ENCODE measurements around the gene CZIB. TPM values are rescaled to one million over a fixed set of nuclear protein-coding genes. Genes with fewer than 3 reads are reported as not detected.

Gene CZIB
- total RNA-seq, 2 experiments from 2014 or later: 35.3 to 36.4 TPM

DNA sequence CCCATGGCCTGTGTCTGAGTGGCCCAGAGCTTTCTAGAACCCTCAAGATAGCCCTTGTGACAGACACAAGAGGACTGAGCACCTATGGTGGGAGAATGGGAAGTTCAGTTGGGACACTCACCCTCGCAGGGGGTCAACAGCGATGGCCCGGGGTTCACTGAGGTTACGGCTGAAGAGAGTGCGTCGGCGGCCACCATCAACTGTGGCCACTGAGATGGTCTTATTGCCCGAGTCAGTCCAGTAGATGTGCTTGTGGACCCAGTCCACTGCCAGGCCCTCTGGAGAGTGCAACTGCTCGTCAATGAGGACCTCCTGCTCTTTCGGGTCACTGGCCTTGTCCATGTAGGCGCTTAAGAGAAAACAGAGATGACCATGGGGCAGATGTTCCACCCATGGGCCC lies 43.6 kb upstream of the CZIB start:
- CTCF ChIA-PET: no interaction called here
- no peak overlapping the region for H3K4me3 Mint-ChIP-seq
- no peaks in the 10 kb centered on the region for H3K4me1 Mint-ChIP-seq (ENCODE audit: low read depth)
- H3K27me3 Mint-ChIP-seq: no peaks in the 10 kb centered on the region
- H3K9me3 Mint-ChIP-seq: no peaks in the 10 kb centered on the region
- TF ChIP-seq, protein P1, sequence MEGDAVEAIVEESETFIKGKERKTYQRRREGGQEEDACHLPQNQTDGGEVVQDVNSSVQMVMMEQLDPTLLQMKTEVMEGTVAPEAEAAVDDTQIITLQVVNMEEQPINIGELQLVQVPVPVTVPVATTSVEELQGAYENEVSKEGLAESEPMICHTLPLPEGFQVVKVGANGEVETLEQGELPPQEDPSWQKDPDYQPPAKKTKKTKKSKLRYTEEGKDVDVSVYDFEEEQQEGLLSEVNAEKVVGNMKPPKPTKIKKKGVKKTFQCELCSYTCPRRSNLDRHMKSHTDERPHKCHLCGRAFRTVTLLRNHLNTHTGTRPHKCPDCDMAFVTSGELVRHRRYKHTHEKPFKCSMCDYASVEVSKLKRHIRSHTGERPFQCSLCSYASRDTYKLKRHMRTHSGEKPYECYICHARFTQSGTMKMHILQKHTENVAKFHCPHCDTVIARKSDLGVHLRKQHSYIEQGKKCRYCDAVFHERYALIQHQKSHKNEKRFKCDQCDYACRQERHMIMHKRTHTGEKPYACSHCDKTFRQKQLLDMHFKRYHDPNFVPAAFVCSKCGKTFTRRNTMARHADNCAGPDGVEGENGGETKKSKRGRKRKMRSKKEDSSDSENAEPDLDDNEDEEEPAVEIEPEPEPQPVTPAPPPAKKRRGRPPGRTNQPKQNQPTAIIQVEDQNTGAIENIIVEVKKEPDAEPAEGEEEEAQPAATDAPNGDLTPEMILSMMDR (IDR thresholded peaks at IDR 0.05): no peak
- POLR2A ChIA-PET: no interaction called here
- ATAC-seq (no peak), DNase-seq (no peak)
- no peak overlapping the region for H3K27ac Mint-ChIP-seq
- intact Hi-C loops (cut with micrococcal nuclease): no loop called here
- peaks cover 57% of the 10 kb centered on the region for H3K36me3 Mint-ChIP-seq (ENCODE audit: low read depth)

DNA sequence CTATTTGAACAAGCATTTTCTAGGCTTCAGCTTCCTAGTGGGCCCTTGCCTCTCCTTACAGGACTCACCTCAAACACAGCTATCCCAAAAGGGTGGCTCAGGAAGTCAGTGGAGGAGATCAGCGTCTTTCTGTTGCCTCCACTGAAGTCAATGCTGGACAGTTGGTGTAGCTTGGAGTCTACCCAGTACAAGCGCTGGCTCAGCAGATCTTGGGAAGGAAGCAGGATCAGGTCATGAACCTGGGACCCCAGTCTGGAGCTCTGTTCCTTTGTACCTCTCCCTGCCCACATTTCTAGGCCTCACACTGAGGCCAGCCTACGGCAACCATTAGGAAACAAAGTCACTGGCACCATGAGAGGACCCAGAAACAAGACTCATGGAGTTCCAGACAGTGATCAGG lies 41.6 kb upstream of the CZIB start:
- H3K27ac Mint-ChIP-seq: no peak overlapping the region
- no peaks in the 10 kb centered on the region for H3K27me3 Mint-ChIP-seq
- TF ChIP-seq, protein P1 (IDR thresholded peaks at IDR 0.05): no peak
- H3K4me1 Mint-ChIP-seq (ENCODE audit: low read depth): no peaks in the 10 kb centered on the region
- peaks cover 62% of the 10 kb centered on the region for H3K36me3 Mint-ChIP-seq (ENCODE audit: low read depth)
- ATAC-seq (no peak), DNase-seq (no peak)
- ChIA-PET CTCF (interaction anchor here (1.1 kb wide), 1 partner anchor 131 kb away, joined by 4 read pairs; no protein-coding TSS in a partner anchor), POLR2A (no interaction called here)
- intact Hi-C loops (cut with micrococcal nuclease): no loop called here
- no peak overlapping the region for H3K4me3 Mint-ChIP-seq
- no peaks in the 10 kb centered on the region for H3K9me3 Mint-ChIP-seq

DNA sequence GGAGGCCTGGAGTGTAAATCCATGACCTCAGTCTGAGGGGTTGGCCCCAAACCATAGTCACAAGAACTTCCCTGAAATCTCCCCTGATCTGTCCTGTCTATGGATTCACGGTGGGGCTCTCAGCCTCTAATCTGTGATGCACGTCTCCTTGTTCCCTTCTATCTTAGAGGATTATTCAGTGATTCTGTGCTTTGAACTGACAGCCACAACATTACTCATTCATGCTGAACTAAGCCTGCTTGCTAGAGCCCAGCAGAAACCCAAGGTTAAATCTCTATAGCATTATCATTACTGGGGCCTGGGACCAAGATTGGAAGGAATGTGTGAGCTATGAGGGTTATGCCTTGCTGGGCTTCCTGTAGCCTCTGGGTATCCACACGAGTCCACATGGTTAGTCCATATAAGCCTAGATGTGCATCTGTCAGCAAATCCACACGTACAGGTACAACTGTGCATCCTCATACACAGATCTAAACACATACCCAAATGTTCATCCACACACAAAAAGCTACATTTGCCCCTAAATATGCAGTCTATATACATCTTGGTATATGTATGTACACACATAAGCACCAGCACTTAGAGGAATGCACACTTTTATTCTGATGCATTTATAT lies 40.3 kb upstream of the CZIB start:
- Mint-ChIP-seq H3K27me3 (no peaks in the 10 kb centered on the region), H3K4me1 (ENCODE audit: low read depth) (no peaks in the 10 kb centered on the region), H3K36me3 (ENCODE audit: low read depth) (peaks cover 63% of the 10 kb centered on the region), H3K9me3 (no peaks in the 10 kb centered on the region), H3K27ac (no peak overlapping the region), H3K4me3 (no peak overlapping the region)
- ChIA-PET POLR2A (no interaction called here), CTCF (no interaction called here)
- ATAC-seq (no peak), DNase-seq (no peak)
- intact Hi-C loops (cut with micrococcal nuclease): no loop called here
- TF ChIP-seq, protein P1 (IDR thresholded peaks at IDR 0.05): no peak

DNA sequence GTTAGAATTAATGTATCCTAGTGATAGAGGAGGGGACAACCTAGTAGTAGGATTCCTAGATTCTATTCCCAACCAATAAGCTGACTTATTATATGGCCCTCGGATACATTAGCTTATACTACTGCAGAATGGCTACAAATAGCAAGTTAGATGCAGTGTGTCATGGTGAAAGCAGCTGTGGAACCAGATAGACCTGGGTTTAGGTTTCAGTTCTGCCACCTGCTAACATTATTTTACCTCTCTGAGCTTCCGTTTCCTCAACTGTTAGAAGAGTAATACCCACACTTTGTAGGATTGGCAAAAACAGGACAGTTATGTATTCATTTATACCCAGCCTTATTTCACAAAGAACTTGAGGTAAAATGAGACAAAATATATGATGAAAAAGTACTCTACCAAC lies 39.5 kb upstream of the CZIB start:
- Mint-ChIP-seq H3K4me3 (no peak overlapping the region), H3K27ac (no peak overlapping the region), H3K36me3 (ENCODE audit: low read depth) (peaks cover 61% of the 10 kb centered on the region), H3K4me1 (ENCODE audit: low read depth) (no peaks in the 10 kb centered on the region), H3K27me3 (no peaks in the 10 kb centered on the region), H3K9me3 (no peaks in the 10 kb centered on the region)
- intact Hi-C loops (cut with micrococcal nuclease): no loop called here
- ATAC-seq (no peak), DNase-seq (no peak)
- TF ChIP-seq, protein P1 (IDR thresholded peaks at IDR 0.05): no peak
- ChIA-PET POLR2A (no interaction called here), CTCF (interaction anchor here (0.8 kb wide), 1 partner anchor 18 kb away, joined by 3 read pairs; no protein-coding TSS in a partner anchor)

DNA sequence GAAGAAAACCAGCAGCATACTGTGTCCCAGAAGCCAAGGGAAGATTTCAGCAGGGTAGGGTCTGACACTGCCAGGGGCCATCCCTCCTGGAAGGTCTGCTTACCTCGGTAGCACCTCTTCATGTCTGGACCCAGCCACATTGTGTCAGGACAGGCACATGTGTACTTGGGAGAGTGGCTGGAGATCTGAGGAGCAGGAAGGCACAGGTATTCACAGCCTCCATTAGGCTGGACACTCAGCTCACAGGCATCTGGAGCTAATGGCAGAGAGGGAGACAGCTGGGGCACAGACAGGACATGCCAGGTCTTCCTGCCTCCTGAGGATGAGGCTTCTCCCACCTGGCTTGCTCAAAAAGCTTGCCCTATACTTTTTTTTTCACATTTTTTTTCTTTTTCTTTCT lies 37.8 kb upstream of the CZIB start:
- TF ChIP-seq, protein P1 (IDR thresholded peaks at IDR 0.05): no peak
- Mint-ChIP-seq H3K27ac (no peak overlapping the region), H3K9me3 (no peaks in the 10 kb centered on the region), H3K36me3 (ENCODE audit: low read depth) (peaks cover 57% of the 10 kb centered on the region), H3K4me3 (no peak overlapping the region), H3K27me3 (no peaks in the 10 kb centered on the region), H3K4me1 (ENCODE audit: low read depth) (no peaks in the 10 kb centered on the region)
- ChIA-PET CTCF (interaction anchor here (0.6 to 1.5 kb wide), 3 partner anchors 20 to 705 kb away, joined by 3 to 6 read pairs (median 4); no protein-coding TSS in a partner anchor), POLR2A (no interaction called here)
- DNase-seq (no peak), ATAC-seq (no peak)
- intact Hi-C loops (cut with micrococcal nuclease): no loop called here
